OCI-LY7 (cell line): ENCODE data around the gene CEP78. TPM values are rescaled to one million over a fixed set of nuclear protein-coding genes. Genes with fewer than 3 reads are reported as not detected.

Experiments
- BruUV-seq: library from RNA; stranded (reverse); fragments of 400-500 nt; replicated peaks from 2 replicates; lab custom pipeline; 2021; lab: Mats Ljungman, UMichigan
- CTCF ChIA-PET: fragments of 300-600 bp; sonication (Branson Sonifier 250); formaldehyde crosslinking; loops from one replicate; lab custom pipeline; 2022; ENCODE audit warnings: antibody characterized with exemption; ENCODE audit not compliant: unreplicated experiment; lab: Charles Lee
- POLR2A ChIA-PET: fragments of 300-600 bp; sonication (Branson Sonifier 250); formaldehyde crosslinking; loops from one replicate; lab custom pipeline; 2022; ENCODE audit warnings: antibody characterized with exemption; lab: Charles Lee
- DNase-seq: peaks from one replicate; pipeline ENCODE4 v3.0.0-alpha.2; 2015; ENCODE audit warnings: low spot score
- H2AFZ ChIP-seq: fragments of 200-600 bp; sonication (generic), shearing (Covaris generic); 2 replicates; pipeline ENCODE4 v1.6.1; 2014; ENCODE audit warnings: mild to moderate bottlenecking, antibody characterized with exemption, low read length, moderate library complexity
- H3K27ac ChIP-seq: fragments of 200-600 bp; sonication (generic); 2 replicates; pipeline ENCODE4 v1.5.1; 2014; ENCODE audit warnings: mixed run types, low read depth, mild to moderate bottlenecking, moderate library complexity, low read length, inconsistent platforms; ENCODE audit not compliant: poor library complexity, severe bottlenecking
- H3K36me3 ChIP-seq: fragments of 200-600 bp; sonication (generic); 2 replicates; pipeline ENCODE4 v1.6.1; 2014; ENCODE audit warnings: mild to moderate bottlenecking, antibody characterized with exemption, low read length, moderate library complexity, mixed read lengths; ENCODE audit not compliant: insufficient read depth
- H3K4me1 ChIP-seq: fragments of 200-600 bp; sonication (generic); 2 replicates; pipeline ENCODE4 v1.5.1; 2014; ENCODE audit warnings: mild to moderate bottlenecking, low read length; ENCODE audit not compliant: insufficient read depth, poor library complexity, severe bottlenecking
- H3K4me2 ChIP-seq: fragments of 200-600 bp; sonication (generic); 2 replicates; pipeline ENCODE4 v1.6.1; 2014; ENCODE audit warnings: mild to moderate bottlenecking, low read length
- H3K4me3 ChIP-seq: fragments of 200-600 bp; sonication (generic); 2 replicates; pipeline ENCODE4 v1.5.1; 2014; ENCODE audit warnings: mild to moderate bottlenecking, low read depth, low read length; ENCODE audit not compliant: poor library complexity, severe bottlenecking
- H3K79me2 ChIP-seq: fragments of 200-600 bp; sonication (generic); 2 replicates; pipeline ENCODE4 v1.6.1; 2016; ENCODE audit warnings: low read depth, mild to moderate bottlenecking, low read length, moderate library complexity, mixed read lengths; ENCODE audit not compliant: insufficient read depth
- H3K9me2 ChIP-seq: fragments of 200-600 bp; sonication (generic); 2 replicates; pipeline ENCODE4 v1.6.1; 2016; ENCODE audit warnings: mild to moderate bottlenecking, low read length, mixed read lengths; ENCODE audit not compliant: insufficient read depth
- H3K9me3 ChIP-seq: fragments of 200-600 bp; sonication (generic); 2 replicates; pipeline ENCODE4 v1.6.1; 2014; ENCODE audit warnings: mild to moderate bottlenecking, mixed run types, low read length, mixed read lengths
- H4K20me1 ChIP-seq: fragments of 200-600 bp; sonication (generic); 2 replicates; pipeline ENCODE4 v1.6.1; 2014; ENCODE audit warnings: mild to moderate bottlenecking, antibody characterized with exemption, low read length, moderate library complexity, mixed read lengths; ENCODE audit not compliant: insufficient read depth
- CTCF ChIP-seq: fragments of 200-600 bp; sonication (generic); conservative IDR thresholded peaks from 2 replicates; pipeline ENCODE4 v1.5.1; 2014; ENCODE audit warnings: mild to moderate bottlenecking, antibody characterized with exemption, low read length, moderate library complexity, mixed read lengths
- EZH2phosphoT487 ChIP-seq: fragments of 200-600 bp; sonication (generic); IDR thresholded peaks from 2 replicates; pipeline ENCODE4 v1.6.1; 2018; ENCODE audit warnings: low read depth, borderline replicate concordance, mild to moderate bottlenecking, mixed run types, antibody characterized with exemption, low read length, moderate library complexity, mixed read lengths
- intact Hi-C: fragments of 100-400 bp; cut with micrococcal nuclease; formaldehyde crosslinking; loops from one replicate; pipeline ENCODE4 v1.10.0; 2022; ENCODE audit not compliant: unreplicated experiment
- total RNA-seq, 2 experiments: library from RNA; depleted of rRNA in 1 of 2; stranded (reverse); fragments of >200 nt in 1 of 2; shearing (Covaris generic) in 1 of 2; gene quantifications; 2 replicates each; pipeline ENCODE4 v1.2.3, GENCODE V29; 2014 to 2022

The CEP78 gene
- total RNA-seq, 2 experiments from 2014 or later = 49.5 to 59.3 TPM

- intact Hi-C loops = no loop called here
- no peaks in the 10 kb centered on the region for H3K79me2 ChIP-seq
- POLR2A ChIA-PET = interaction anchor here (1.7 kb wide), 1 partner anchor 20 kb away, joined by 4 read pairs; no protein-coding TSS in a partner anchor
- no TSS peak for BruUV-seq
- no peaks in the 10 kb centered on the region for H3K9me3 ChIP-seq
- H2AFZ ChIP-seq = peak overlapping the region; percentile 35; the same call in 1 of the 2 replicates
- no peak for TF ChIP-seq CTCF
- no peak for TF ChIP-seq EZH2phosphoT487
- H3K36me3 ChIP-seq = no peaks in the 10 kb centered on the region
- no peak overlapping the region for H3K4me3 ChIP-seq
- peaks cover 11% of the 10 kb centered on the region for H3K4me1 ChIP-seq
- H3K27ac ChIP-seq = no peak overlapping the region
- no peak for DNase-seq
- H4K20me1 ChIP-seq = no peaks in the 10 kb centered on the region
- no peak overlapping the region for H3K4me2 ChIP-seq
- H3K9me2 ChIP-seq = no peaks in the 10 kb centered on the region
- CTCF ChIA-PET = no interaction called here
These were observed 55.5 kb downstream of the CEP78 start for GRCh38 chr9:78291240-78291925.

- intact Hi-C loops = no loop called here
These were observed 56.2 kb downstream of the CEP78 start for GRCh38 chr9:78292026-78292425.

More at GRCh38 chr9:78292026-78292425, 56.2 kb downstream of the CEP78 start:
- BruUV-seq = no TSS peak
- ChIA-PET CTCF (no interaction called here), POLR2A (interaction anchor here (0.5 kb wide), 1 partner anchor 11 kb away, joined by 3 read pairs; no protein-coding TSS in a partner anchor)
- TF ChIP-seq EZH2phosphoT487 = no peak
- no peak for TF ChIP-seq CTCF
- Histone ChIP-seq H3K79me2 (no peaks in the 10 kb centered on the region), H3K27ac (no peak overlapping the region), H3K4me1 (peaks cover 15% of the 10 kb centered on the region), H3K4me3 (no peak overlapping the region), H3K4me2 (no peak overlapping the region), H3K9me2 (no peaks in the 10 kb centered on the region), H2AFZ (peak overlapping the region; percentile 35; the same call in 1 of the 2 replicates), H3K36me3 (no peaks in the 10 kb centered on the region), H3K9me3 (no peaks in the 10 kb centered on the region), H4K20me1 (no peaks in the 10 kb centered on the region)
- DNase-seq = no peak
